GM21390 (cell line): ENCODE results near the gene NPC1L1.
"Not testable (repeated sequence)": the region's sequence is repeated elsewhere in the genome, so short reads cannot be mapped to it uniquely, and the experiment has no call there.

ENCODE experiments used
- ATAC-seq: cut with Tn5 transposase; IDR thresholded peaks from one replicate; pipeline ENCODE4 v1.9.1; 2021; ENCODE audit not compliant: unreplicated experiment

The NPC1L1 gene

DNA sequence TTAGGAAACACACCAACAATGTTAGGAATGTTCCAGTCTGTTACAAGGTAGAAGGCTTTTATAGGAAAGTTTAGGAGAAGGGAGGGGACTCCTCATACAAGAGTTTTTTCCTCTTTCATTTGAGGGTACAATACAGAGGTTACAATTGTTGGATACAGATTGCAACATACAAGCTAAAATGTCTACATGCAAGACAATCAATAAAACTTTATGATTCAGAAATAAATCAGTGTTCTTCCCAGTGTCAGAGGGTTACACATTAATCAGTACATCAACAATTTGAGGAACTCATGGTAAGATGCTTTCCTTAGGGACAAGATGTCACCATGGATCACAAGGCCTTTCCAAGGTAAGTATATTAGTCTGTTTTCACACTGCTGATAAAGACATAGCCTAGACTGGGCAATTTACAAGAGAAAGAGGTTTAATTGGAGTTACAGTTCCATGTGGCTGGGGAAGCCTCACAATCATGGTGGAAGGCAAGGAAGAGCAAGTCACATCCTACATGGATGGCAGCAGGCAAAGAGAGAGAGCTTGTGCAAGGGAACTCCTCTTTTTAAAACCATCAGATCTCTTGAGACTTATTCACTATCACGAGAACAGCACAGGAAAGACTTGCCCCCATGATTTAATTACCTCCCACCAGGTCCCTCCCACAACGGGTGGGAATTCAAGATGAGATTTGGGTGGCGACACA lies 34.4 kb downstream of the NPC1L1 start:
- not testable (repeated sequence) for ATAC-seq

DNA sequence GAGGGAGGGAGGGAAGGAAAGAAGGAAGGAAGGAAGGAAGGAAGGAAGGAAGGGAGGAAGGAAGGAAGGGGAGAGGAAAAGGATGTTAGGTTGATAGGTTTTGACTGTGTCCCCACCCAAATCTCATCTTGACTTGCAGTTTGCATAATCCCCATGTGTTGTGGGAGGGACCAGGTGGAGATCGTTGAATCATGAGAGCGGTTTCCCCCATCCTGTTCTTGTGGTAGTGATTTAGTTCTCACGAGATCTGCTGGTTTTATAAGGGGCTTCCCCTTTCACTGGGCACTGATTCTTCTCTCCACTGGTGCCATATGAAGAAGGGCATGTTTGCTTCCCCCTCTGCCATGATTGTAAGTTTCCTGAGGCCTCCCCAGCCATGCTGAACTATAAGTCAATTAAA lies 35.5 kb downstream of the NPC1L1 start:
- ATAC-seq = no peak

GRCh38 chr7:44498230-44498954 lies 42.7 kb downstream of the NPC1L1 start:
- no peak for ATAC-seq

DNA sequence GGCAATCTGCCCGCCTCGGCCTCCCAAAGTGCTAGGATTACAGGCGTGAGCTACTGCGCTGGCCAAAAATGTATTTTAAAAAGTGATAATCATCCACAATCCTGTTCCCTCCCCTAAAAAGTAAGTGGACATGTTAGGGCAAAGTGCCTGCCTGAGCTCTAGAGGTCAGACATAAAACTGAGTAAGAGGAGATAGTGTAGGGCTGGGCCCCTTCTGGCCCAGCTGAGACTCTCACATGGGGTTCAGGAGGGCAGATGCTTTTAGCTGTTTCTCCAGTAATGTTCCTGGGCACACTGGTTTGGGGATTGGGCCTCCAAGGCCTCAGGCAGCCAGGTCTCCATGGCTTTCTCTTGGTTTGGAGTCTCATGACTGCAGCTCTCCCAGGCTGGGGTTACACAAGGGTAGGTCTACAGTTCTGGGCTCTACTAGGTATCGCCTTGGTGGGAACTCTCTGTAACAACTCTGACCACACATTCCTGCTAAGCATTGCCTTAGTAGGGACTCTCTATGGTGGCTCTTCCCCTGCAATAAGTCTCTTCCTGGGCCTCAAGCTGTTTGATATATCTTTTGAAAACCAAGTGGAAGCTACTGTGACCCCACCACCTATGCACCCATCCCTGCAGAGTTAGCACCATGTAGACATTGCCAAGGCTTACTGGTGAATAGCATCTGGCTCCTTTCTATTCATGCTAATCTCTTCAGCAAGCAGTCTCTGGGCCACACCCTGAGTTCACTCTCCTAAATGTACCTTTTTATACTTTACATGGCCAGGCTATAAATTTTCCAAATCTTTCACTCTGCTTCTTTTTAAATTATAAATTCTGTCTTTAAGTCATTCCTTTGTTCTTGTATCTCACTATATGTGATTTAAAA lies 43.7 kb downstream of the NPC1L1 start:
- no peak for ATAC-seq

DNA sequence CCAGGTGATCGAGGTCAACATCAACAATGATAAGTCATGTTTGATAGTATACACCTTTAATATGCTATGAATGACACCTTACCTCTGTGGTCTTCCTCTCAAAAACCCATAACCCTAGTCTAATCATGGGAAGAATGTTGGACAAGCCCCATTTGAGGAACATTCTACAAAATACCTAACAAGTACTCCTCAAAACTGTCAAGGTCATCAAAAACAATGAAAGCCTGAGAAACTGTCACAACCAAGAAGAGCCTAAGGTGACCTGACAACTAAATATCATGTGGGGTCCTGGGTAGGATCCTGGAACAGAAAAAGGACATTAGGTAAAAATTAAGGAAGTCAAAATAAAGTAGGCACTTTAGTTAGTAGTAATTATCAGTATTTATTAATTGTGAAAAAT lies 44.7 kb downstream of the NPC1L1 start:
- no peak for ATAC-seq

- no peak for ATAC-seq
These were observed 46.2 kb downstream of the NPC1L1 start for GRCh38 chr7:44494960-44495359.

DNA sequence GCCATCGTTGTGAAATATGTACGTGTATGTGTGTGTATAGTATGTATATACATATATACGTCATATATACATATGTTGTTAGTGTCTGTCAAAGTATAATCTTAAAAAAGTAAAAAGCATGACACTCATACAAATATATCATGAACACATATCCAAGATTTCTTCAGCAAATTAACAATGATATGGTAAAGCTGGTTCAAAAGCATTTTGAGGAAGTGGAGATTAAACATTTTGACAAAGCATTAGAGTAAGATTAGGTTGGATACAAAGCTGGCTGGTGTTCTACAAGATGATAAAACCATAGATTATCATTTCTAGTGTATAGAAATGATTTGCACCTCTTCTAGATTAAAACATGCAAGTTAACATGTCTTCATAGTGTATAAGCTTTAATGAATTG lies 49.9 kb downstream of the NPC1L1 start:
- no peak for ATAC-seq

GRCh38 chr7:44490351-44491200 lies 50.6 kb downstream of the NPC1L1 start, which contains the start of gene NUDCD3:
Gene NUDCD3 (minus strand): TSS chr7:44490658. CDS start chr7:44490600, 58 bp downstream.
- peak; percentile 92 for ATAC-seq

DNA sequence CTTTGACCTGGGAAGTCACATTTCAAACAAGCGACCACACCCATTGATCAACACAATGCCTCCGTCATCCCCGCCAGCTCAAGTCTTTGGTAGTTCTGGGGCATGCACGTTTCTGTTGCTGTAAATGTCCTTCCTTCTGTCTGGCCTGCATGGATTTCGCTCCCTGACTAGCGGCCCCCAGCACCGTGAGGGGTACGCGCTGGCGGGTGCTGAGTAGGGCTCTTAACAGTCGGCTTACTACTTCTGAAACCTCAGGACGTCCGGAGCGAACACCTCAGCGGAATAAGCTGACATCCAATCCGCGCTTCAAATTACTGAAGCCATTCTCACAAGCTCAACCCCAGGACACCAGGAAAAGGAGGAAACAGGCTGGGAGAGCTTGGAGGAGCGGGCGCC lies 51.2 kb downstream of the NPC1L1 start:
- ATAC-seq = peak; percentile 24

GRCh38 chr7:44488955-44489354 lies 52.2 kb downstream of the NPC1L1 start:
- ATAC-seq = no peak

- ATAC-seq = no peak
These were observed 54.4 kb downstream of the NPC1L1 start for GRCh38 chr7:44486693-44487092.

DNA sequence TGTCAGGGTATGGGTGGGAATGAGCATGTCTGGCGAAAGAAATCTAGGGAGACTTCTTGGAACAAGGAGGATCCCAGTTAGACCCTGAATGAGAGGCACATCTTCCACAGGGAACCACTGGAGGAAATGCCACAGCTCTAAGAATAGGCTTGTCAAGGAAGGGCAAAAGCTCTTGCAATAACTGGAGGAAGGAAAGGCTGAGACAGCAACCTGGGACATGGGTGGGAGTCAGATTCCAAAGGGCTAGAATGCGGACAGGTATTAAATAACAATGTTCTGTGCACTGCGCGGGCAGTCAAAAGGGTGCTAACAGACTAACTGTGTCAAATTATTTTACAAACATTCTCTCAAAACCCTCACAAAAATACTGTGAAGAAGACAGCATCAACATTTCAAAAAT lies 55.1 kb downstream of the NPC1L1 start:
- no peak for ATAC-seq

DNA sequence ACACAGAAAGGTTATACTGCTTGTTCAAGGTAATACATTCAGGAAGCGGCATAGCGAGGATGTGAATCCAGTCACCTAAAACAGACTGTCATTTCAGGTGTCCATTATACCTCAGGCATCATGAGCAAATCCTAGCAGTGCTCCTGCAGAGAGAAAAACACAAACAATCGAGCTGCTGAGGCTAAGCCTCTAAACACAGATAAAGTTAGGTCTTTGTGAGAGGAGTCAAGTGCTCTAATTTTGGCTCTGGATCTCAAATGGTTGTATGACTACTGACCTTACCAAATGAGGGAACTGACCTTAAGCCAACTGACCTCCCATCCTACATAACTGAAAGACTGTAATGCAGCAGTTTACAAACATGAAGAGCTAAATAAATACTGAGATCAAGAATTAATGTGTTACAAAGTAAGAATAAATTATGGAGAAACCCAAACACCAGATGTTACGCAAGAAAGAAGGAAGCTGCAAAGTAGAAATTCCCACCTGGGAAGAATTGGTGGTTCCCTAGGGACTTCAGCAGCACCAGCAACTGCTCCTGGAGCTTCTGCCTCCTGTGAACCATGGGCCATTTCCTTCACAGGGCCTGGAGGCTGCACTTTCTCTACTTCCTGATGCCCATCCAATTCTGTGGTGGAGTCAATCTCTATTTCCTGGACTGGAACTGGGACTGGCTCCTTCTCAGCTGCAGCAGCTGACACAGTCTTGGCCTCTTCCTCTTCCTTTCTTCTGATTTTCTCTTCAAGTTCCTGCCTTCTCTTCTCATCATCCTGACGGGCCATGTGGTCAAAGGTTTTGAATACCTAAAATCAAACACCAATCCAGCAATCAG lies 56.4 kb downstream of the NPC1L1 start:
- no peak for ATAC-seq

GRCh38 chr7:44482502-44483485 lies 58.3 kb downstream of the NPC1L1 start:
- no peak for ATAC-seq

DNA sequence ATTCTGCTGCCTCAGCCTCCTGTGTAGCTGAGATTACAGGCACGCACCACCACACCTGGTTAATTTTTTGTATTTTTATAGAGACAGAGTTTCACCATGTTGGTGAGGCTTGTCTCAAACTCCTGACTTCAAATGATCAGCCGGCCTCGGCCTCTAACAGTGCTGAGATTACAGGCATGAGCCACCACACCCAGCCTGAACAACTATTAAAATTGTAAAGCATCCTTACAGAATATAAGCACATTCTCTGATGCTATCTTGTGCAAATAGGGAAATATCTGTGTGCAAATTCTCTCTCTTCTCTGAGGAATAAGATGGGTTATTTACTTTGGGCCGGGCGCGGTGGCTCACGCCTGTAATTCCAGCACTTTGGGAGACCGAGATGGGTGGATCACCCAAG lies 63.2 kb downstream of the NPC1L1 start:
- ATAC-seq = no peak

- ATAC-seq = peak; percentile 78
These were observed 63.9 kb downstream of the NPC1L1 start for GRCh38 chr7:44477063-44477830.

DNA sequence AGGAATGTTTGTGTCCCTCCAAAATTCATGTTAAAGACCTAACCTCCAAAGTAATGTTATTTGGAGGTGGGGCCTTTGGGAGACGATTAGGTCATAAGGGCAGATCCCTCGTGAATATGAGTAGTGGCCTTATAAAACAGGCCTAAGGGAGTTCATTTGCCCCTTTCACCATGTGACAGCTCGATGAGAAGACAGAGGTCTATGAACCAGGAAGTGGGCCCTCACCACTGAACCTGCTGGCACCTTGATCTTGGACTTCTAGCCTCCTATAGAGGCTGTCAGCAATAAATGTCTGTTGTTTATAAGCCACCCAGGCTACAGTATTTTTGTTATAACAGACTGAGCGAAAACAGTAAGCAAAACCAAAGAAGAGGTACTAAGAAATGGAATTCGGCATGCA lies 64.8 kb downstream of the NPC1L1 start:
- ATAC-seq = no peak

DNA sequence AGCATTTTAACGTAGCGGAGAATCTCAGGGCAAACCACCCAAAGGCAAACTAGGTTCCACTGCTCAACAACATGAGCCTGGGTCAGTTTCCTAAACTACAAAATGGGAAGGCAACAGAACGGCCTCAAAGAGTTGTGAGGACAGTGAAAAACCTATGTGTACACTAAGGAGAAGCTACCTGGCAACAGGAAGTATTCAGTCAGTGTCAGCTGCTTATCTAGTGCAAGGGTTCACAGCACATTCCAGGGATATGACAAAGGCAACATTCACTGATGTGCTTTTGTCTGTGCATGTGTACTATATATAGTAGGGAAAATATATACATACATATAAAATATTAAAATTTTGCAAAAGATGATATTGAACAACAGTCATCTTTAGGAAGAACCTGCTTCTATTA lies 67.8 kb downstream of the NPC1L1 start:
- ATAC-seq = no peak
